Nephron progenitor cell (in vitro differentiated cells): ENCODE data around the gene DDX46.
"Not testable (repeated sequence)": the region's sequence is repeated elsewhere in the genome, so short reads cannot be mapped to it uniquely, and the experiment has no call there.

ENCODE experiments used
- DNase-seq: peaks from one replicate; pipeline ENCODE4 v3.0.0; 2021
- H3K27ac Mint-ChIP-seq: 2 replicates; pipeline ENCODE4 v1.8.0; 2021; ENCODE audit warnings: mild to moderate bottlenecking, moderate library complexity, mixed read lengths
- H3K27me3 Mint-ChIP-seq: 2 replicates; pipeline ENCODE4 v1.8.0; 2021; ENCODE audit warnings: mild to moderate bottlenecking, low read depth, mixed read lengths; ENCODE audit not compliant: poor library complexity
- H3K36me3 Mint-ChIP-seq: 2 replicates; pipeline ENCODE4 v1.8.0; 2021; ENCODE audit warnings: low read depth, mixed read lengths
- H3K4me1 Mint-ChIP-seq: 2 replicates; pipeline ENCODE4 v1.8.0; 2021; ENCODE audit warnings: mixed read lengths
- H3K4me3 Mint-ChIP-seq: 2 replicates; pipeline ENCODE4 v1.8.0; 2021; ENCODE audit warnings: mild to moderate bottlenecking, moderate library complexity, mixed read lengths
- H3K9me3 Mint-ChIP-seq: 2 replicates; pipeline ENCODE4 v1.8.0; 2021; ENCODE audit warnings: mild to moderate bottlenecking, moderate library complexity, mixed read lengths
- TF ChIP-seq, protein P1 (sequence below): fragments of 200-600 bp; sonication (generic); IDR thresholded peaks from 2 replicates; pipeline ENCODE4 v1.5.0; 2021; ENCODE audit warnings: antibody characterized with exemption

Gene DDX46

DNA sequence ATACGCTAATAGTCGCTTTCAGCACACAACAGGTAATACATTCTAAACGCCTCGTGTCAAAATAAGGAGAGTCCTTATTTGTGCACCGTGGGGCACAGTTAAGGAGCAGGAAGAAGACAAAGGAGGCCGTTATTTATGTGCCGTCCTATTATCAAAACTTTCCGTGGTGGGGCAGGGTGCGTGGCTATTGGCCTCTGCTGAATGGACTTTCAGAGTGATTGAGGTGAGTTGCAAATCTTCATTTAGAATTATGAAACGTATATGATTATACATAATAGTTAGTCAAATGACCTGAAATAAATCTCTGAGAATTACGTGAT, 88.0 kb downstream of the DDX46 start:
- Mint-ChIP-seq H3K9me3 (no peaks in the 10 kb centered on the region), H3K27ac (peak overlapping the region; percentile 95), H3K36me3 (peaks cover 45% of the 10 kb centered on the region), H3K27me3 (no peaks in the 10 kb centered on the region), H3K4me3 (peak overlapping the region; percentile 93), H3K4me1 (peaks cover 22% of the 10 kb centered on the region)
- DNase-seq: no peak
- TF ChIP-seq, protein P1, sequence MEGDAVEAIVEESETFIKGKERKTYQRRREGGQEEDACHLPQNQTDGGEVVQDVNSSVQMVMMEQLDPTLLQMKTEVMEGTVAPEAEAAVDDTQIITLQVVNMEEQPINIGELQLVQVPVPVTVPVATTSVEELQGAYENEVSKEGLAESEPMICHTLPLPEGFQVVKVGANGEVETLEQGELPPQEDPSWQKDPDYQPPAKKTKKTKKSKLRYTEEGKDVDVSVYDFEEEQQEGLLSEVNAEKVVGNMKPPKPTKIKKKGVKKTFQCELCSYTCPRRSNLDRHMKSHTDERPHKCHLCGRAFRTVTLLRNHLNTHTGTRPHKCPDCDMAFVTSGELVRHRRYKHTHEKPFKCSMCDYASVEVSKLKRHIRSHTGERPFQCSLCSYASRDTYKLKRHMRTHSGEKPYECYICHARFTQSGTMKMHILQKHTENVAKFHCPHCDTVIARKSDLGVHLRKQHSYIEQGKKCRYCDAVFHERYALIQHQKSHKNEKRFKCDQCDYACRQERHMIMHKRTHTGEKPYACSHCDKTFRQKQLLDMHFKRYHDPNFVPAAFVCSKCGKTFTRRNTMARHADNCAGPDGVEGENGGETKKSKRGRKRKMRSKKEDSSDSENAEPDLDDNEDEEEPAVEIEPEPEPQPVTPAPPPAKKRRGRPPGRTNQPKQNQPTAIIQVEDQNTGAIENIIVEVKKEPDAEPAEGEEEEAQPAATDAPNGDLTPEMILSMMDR: no peak

DNA sequence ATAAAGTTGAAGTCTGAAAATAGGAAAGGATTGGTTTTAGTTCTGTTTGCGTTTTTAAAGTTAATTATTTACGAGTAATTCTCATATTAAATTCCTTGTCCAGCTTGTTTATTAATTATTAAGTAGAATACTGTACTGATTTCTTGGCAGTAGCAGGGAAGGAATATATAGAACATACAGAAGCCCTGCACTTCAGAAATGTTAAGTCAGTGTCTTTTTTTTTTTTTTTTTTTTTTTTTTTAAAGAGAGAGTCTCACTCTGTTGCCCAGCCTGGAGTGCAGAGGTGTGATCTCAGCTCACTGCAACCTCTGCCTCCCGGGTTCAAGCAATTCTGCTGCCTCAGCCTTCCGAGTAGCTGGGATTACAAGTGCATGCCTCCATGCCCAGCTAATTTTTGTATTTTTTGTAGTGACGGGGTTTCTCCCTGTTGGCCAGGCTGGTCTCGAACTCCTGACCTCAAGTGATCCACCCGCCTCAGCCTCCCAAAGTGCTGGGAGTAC, 90.9 kb downstream of the DDX46 start:
- not testable (repeated sequence) for H3K4me3 Mint-ChIP-seq, H3K9me3 Mint-ChIP-seq, H3K27me3 Mint-ChIP-seq, DNase-seq, H3K27ac Mint-ChIP-seq
- Mint-ChIP-seq H3K4me1 (peaks cover 21% of the 10 kb centered on the region), H3K36me3 (peaks cover 62% of the 10 kb centered on the region)

DNA sequence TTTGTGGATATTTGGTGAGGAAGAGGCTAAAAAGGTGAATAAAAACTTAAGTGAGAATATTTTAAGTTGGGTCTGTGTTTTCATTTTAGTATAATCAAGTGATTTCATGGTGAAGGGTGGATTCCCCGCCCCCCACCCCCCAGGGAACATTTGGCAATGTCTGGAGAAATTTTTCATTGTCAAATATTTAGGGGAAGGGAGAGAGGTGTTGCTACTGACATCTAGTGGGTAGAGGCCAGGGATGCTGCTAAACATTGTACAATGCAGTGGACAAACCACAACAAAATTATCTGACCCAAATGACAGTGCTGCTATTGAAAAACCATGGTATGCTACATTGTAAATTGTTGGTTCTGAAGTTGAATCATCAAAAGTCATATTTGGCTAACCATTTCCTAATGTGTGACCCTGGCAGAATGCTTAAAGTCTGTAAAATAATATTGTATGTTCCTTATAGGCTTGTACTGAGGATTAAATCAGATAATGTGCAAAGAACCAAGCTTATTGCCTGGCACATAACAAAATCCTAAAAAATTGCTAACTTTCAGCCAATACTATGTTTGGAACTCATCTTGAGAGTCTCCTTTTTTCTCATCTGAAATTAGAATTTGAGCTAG, 92.8 kb downstream of the DDX46 start:
- Mint-ChIP-seq H3K36me3 (peaks cover 69% of the 10 kb centered on the region), H3K27me3 (no peaks in the 10 kb centered on the region), H3K27ac (no peak overlapping the region), H3K4me1 (peaks cover 12% of the 10 kb centered on the region), H3K4me3 (no peak overlapping the region), H3K9me3 (no peaks in the 10 kb centered on the region)
- no peak for DNase-seq
- TF ChIP-seq, protein P1: peak; percentile 19

DNA sequence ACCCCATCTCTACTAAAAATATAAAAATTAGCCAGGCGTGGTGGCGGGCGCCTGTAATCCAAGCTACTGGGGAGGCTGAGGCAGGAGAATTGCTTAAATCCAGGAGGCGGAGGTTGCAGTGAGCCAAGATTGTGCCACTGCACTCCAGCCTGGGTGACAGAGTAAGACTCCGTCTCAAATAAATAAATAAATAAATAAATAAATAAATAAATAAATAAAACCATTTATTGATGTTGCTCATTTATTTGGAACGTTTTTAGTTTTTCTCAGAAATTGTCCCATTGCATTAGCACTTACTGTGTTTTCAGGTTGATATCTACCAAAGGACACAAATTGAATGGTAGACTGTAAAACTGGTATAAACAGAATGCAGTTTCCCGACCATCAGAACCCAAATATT, 97.9 kb downstream of the DDX46 start:
- not testable (repeated sequence) for H3K4me1 Mint-ChIP-seq, H3K9me3 Mint-ChIP-seq, DNase-seq, H3K27ac Mint-ChIP-seq, H3K4me3 Mint-ChIP-seq, H3K27me3 Mint-ChIP-seq
- H3K36me3 Mint-ChIP-seq: peaks cover 74% of the 10 kb centered on the region

DNA sequence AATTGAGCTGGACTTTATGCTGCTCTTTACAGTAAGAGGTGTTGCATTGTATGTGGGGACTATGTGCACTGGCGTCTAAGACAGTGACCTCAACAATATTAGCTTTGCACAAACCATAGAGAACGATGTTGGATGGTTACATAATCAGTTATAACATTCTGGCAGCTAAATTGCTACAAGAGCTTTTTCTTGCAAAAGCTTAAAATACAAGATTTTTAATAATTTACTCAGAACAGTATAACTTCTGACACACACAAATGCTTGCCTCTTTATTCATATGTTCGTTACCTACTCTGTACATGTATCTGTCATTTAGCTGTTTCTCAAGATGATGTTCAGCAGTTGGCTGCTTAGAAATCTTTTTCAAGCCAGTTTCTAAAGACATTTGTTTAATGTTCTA, 98.8 kb downstream of the DDX46 start:
- DNase-seq: no peak
- TF ChIP-seq, protein P1: no peak
- no peak overlapping the region for H3K27ac Mint-ChIP-seq
- no peaks in the 10 kb centered on the region for H3K9me3 Mint-ChIP-seq
- H3K4me3 Mint-ChIP-seq: no peak overlapping the region
- no peaks in the 10 kb centered on the region for H3K27me3 Mint-ChIP-seq
- peaks cover 70% of the 10 kb centered on the region for H3K36me3 Mint-ChIP-seq
- H3K4me1 Mint-ChIP-seq: no peaks in the 10 kb centered on the region

DNA sequence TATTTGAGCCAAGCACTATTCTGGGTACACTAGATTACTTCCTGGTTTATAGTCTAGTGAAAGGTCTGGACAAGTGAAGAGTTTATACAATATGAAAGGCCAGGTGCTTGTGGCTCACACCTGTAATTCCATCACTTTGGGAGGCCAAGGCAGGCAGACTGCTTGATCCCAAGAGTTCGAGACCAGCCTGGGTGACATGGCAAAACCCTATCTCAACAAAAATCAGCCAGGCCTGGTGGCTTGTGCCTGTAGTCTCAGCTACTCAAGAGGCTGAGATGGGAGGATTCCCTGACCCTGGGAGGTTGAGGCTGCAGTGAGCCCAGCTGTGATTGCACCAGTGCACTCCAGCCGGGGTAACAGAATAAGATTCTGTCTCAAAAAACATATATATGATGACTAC, 106.1 kb downstream of the DDX46 start:
- Mint-ChIP-seq H3K36me3 (peaks cover 31% of the 10 kb centered on the region), H3K9me3 (no peaks in the 10 kb centered on the region), H3K4me1 (peaks cover 8% of the 10 kb centered on the region), H3K4me3 (no peak overlapping the region), H3K27ac (peak overlapping the region; percentile 39), H3K27me3 (no peaks in the 10 kb centered on the region)
- TF ChIP-seq, protein P1: no peak
- no peak for DNase-seq

DNA sequence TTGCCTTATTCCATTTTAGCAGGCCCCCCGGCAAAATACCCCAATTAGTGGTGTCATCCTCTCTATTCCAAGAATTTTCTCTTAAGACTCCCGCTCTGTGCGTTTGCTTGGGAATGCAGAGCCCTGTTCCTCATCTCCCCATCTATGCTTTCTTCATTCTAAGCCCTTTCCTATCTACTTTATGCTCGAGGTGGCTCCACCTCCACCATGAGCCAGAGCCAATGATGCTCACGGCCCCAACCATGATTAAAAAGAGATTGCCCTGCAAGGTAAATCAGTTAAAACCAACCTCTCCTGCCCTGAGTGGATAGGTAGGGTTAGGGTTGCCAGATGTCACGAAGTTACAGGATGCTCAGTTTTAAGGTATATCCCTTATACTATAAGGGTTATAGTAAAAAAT, 114.9 kb downstream of the DDX46 start:
- TF ChIP-seq, protein P1: no peak
- Mint-ChIP-seq H3K27ac (no peak overlapping the region), H3K27me3 (peaks cover 6% of the 10 kb centered on the region), H3K9me3 (no peaks in the 10 kb centered on the region), H3K36me3 (peaks cover 11% of the 10 kb centered on the region), H3K4me1 (peaks cover 27% of the 10 kb centered on the region), H3K4me3 (no peak overlapping the region)
- DNase-seq: no peak
